Measurements from ENCODE around the gene SLC10A7. TPM values are rescaled to one million over a fixed set of nuclear protein-coding genes. Genes with fewer than 3 reads are reported as not detected.

Gene SLC10A7
- total and polyA plus RNA-seq, 9 donors = 4.0 to 12.4 (median 9.7) TPM

DNA sequence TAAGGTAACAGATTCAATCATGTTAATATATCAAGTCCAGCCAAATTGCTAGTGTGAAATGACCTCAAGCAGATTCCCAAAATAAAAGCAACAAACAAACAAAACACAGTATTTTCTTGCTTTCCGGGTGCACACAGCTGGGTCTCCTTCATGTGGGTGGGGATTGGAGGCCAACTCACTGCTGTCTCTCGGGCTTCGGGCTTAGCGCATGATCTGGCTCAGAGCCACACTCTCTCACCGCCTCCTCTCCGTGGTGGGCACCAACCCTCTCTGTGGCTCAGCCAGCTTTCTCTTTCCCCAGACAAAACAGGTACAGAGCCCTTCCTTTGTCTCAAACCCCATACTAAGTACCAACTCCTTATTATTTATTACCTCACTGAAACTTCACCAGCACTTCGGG, 310.3 kb downstream of the SLC10A7 start:
- Histone ChIP-seq H3K4me3 (no peak overlapping the region), H3K27ac (no peak overlapping the region), H3K27me3 (no peaks in the 10 kb centered on the region), H3K36me3 (no peaks in the 10 kb centered on the region), H3K4me1 (ENCODE audit: insufficient read depth) (peaks cover 2% of the 10 kb centered on the region), H3K9me3 (no peaks in the 10 kb centered on the region)
- no peak for DNase-seq
- 23 to 54% (median 24%) methylated on average over 7 of the region's 7 CpGs for WGBS, 3 donors
- TF ChIP-seq POLR2A (IDR thresholded peaks at IDR 0.05) = no peak
- TF ChIP-seq EP300 (IDR thresholded peaks at IDR 0.05) = no peak
- TF ChIP-seq, protein P1, sequence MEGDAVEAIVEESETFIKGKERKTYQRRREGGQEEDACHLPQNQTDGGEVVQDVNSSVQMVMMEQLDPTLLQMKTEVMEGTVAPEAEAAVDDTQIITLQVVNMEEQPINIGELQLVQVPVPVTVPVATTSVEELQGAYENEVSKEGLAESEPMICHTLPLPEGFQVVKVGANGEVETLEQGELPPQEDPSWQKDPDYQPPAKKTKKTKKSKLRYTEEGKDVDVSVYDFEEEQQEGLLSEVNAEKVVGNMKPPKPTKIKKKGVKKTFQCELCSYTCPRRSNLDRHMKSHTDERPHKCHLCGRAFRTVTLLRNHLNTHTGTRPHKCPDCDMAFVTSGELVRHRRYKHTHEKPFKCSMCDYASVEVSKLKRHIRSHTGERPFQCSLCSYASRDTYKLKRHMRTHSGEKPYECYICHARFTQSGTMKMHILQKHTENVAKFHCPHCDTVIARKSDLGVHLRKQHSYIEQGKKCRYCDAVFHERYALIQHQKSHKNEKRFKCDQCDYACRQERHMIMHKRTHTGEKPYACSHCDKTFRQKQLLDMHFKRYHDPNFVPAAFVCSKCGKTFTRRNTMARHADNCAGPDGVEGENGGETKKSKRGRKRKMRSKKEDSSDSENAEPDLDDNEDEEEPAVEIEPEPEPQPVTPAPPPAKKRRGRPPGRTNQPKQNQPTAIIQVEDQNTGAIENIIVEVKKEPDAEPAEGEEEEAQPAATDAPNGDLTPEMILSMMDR (IDR thresholded peaks at IDR 0.05) = no peak
- intact Hi-C loops (cut with DNase I) = no loop called here

DNA sequence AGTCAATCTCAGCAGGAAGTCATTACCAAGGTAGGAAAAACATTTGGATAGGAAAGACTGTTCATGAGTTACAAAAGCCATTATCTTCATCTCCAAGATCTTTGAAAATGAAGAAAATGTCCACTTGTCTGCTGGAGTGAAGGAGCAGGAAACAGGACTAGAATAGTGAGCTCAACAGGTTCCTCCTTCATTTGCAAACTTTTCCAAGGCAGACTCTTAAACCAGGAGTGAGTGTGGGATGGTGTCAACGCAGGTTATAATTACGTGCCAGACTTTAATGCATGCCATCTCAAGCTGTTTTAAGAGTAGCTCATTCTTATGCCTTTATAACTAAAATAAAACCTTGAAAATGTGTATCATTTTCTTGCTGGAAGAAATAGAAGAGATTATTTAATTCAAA, 310.9 kb downstream of the SLC10A7 start:
- Histone ChIP-seq H3K4me3 (no peak overlapping the region), H3K27me3 (no peaks in the 10 kb centered on the region), H3K36me3 (no peaks in the 10 kb centered on the region), H3K27ac (no peak overlapping the region), H3K9me3 (no peaks in the 10 kb centered on the region), H3K4me1 (ENCODE audit: insufficient read depth) (peaks cover 2% of the 10 kb centered on the region)
- no peak for TF ChIP-seq EP300 (IDR thresholded peaks at IDR 0.05)
- TF ChIP-seq, protein P1 (IDR thresholded peaks at IDR 0.05) = no peak
- intact Hi-C loops (cut with DNase I) = no loop called here
- 35 to 61% (median 36%) methylated on average over 2 of the region's 2 CpGs for WGBS, 3 donors
- no peak for DNase-seq

DNA sequence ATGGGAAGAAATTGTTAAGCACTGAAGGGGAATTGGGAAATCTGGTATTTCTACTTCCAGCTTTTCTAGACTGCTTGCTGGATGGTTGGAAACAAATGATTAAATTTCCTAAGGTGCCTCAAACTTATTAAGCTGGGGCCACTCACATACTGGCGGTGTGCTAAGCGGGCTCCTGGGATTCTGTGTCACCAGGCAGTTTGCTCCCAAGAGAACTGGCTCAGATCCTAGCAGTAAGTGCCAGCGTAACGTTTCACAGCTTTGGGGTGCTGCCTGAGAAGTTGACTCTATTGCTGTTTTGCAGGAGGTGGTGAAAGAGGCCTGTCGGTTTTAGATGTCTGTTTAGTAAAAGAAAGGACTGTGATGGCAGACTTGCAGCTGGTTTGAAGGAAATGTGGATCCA, 314.3 kb downstream of the SLC10A7 start:
- intact Hi-C loops (cut with DNase I) = no loop called here
- Histone ChIP-seq H3K27ac (no peak overlapping the region), H3K9me3 (no peaks in the 10 kb centered on the region), H3K4me1 (ENCODE audit: insufficient read depth) (peaks cover 2% of the 10 kb centered on the region), H3K4me3 (no peak overlapping the region), H3K36me3 (no peaks in the 10 kb centered on the region), H3K27me3 (no peaks in the 10 kb centered on the region)
- TF ChIP-seq EP300 (IDR thresholded peaks at IDR 0.05) (no peak), POLR2A (IDR thresholded peaks at IDR 0.05) (no peak)
- TF ChIP-seq, protein P1 (IDR thresholded peaks at IDR 0.05) = no peak
- WGBS, 3 donors = 66 to 79% (median 78%) methylated on average over 5 of the region's 5 CpGs
- no peak for DNase-seq

Small RNA genes lying within 50 kb of the gene (microRNA-seq; reads per million reads assigned to microRNA genes)
- 0 reads per million in 3 donors for gene MIR7849

Small RNA genes lying within 50 kb of the gene (small RNA-seq; reads per million reads assigned to genes)
- not detected for gene MIR7849

Other genes with a start within 250 kb of the SLC10A7 start
- gene POU4F2, start 117.0 kb upstream of the SLC10A7 start, total RNA-seq = not detected
- not detected for gene POU4F2, start 117.0 kb upstream of the SLC10A7 start, polyA plus RNA-seq

Data from ovary (tissue), 9 donors.